ENCODE measurements around the gene FBXO21.

GRCh38 chr12:117236456-117237001 lies 46.3 kb upstream of the FBXO21 start:
- TF ChIP-seq CTCF (IDR thresholded peaks at IDR 0.05) = peak; percentile 91
- no peak for TF ChIP-seq POLR2AphosphoS5 (IDR thresholded peaks at IDR 0.05; ENCODE audit: low read depth, low read length)
- no peak for TF ChIP-seq TCF7L2 (IDR thresholded peaks at IDR 0.05; ENCODE audit: low read depth, low read length)
- no peak for TF ChIP-seq SIN3A (IDR thresholded peaks at IDR 0.05; ENCODE audit: borderline replicate concordance, insufficient read depth, low read depth, low read length)
- TF ChIP-seq, protein P1, sequence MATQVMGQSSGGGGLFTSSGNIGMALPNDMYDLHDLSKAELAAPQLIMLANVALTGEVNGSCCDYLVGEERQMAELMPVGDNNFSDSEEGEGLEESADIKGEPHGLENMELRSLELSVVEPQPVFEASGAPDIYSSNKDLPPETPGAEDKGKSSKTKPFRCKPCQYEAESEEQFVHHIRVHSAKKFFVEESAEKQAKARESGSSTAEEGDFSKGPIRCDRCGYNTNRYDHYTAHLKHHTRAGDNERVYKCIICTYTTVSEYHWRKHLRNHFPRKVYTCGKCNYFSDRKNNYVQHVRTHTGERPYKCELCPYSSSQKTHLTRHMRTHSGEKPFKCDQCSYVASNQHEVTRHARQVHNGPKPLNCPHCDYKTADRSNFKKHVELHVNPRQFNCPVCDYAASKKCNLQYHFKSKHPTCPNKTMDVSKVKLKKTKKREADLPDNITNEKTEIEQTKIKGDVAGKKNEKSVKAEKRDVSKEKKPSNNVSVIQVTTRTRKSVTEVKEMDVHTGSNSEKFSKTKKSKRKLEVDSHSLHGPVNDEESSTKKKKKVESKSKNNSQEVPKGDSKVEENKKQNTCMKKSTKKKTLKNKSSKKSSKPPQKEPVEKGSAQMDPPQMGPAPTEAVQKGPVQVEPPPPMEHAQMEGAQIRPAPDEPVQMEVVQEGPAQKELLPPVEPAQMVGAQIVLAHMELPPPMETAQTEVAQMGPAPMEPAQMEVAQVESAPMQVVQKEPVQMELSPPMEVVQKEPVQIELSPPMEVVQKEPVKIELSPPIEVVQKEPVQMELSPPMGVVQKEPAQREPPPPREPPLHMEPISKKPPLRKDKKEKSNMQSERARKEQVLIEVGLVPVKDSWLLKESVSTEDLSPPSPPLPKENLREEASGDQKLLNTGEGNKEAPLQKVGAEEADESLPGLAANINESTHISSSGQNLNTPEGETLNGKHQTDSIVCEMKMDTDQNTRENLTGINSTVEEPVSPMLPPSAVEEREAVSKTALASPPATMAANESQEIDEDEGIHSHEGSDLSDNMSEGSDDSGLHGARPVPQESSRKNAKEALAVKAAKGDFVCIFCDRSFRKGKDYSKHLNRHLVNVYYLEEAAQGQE (IDR thresholded peaks at IDR 0.05; ENCODE audit: insufficient read depth in 1 of 2, low read depth in 2 of 2, low read length in 1 of 2) = no peak
